Kasumi-1 (cell line): ENCODE results near the gene TMEM204.

ENCODE experiments used
- DNase-seq, 2 experiments: peaks; one replicate each; lab custom pipeline; 2025; lab: John Stamatoyannopoulos, UW

TMEM204 gene

GRCh38 chr16:1533443-1533951, at the start of gene TMEM204:
Gene TMEM204, plus strand, starts transcription at chr16:1533666. Its CDS starts 610 bp downstream, at chr16:1534276.
- no peak for DNase-seq

GRCh38 chr16:1485847-1486496, 47.5 kb upstream of the TMEM204 start:
- no peak for DNase-seq

GRCh38 chr16:1486551-1487390, 46.7 kb upstream of the TMEM204 start:
- DNase-seq = no peak

- peak in 1 of 2 experiments; percentile 23 for DNase-seq
Observed at GRCh38 chr16:1487395-1488053, 45.9 kb upstream of the TMEM204 start.

- DNase-seq = no peak
Observed at GRCh38 chr16:1488054-1488601, 45.3 kb upstream of the TMEM204 start.

GRCh38 chr16:1488619-1489018, 44.8 kb upstream of the TMEM204 start, which contains the start of gene PTX4:
Gene PTX4, minus strand, starts transcription at chr16:1488944. Its CDS starts 35 bp downstream, at chr16:1488909.
- DNase-seq = no peak

- DNase-seq = no peak
Observed at GRCh38 chr16:1489077-1489476, 44.4 kb upstream of the TMEM204 start.

- DNase-seq = peak; percentile 13 to 35
Observed at GRCh38 chr16:1491327-1491726, 42.1 kb upstream of the TMEM204 start.

GRCh38 chr16:1492082-1492922, 41.2 kb upstream of the TMEM204 start:
- DNase-seq = no peak

- DNase-seq = peak; percentile 37 to 44
Observed at GRCh38 chr16:1492923-1493745, 40.3 kb upstream of the TMEM204 start, which contains the start of gene TELO2. Gene TELO2, plus strand, starts transcription at chr16:1493360. Its CDS starts 922 bp downstream, at chr16:1494282.

GRCh38 chr16:1493746-1494094, 39.7 kb upstream of the TMEM204 start:
- DNase-seq = no peak

GRCh38 chr16:1494129-1494640, 39.3 kb upstream of the TMEM204 start:
- DNase-seq = no peak

- DNase-seq = no peak
Observed at GRCh38 chr16:1494711-1495110, 38.8 kb upstream of the TMEM204 start.

- no peak for DNase-seq
Observed at GRCh38 chr16:1495211-1495888, 38.1 kb upstream of the TMEM204 start.

- DNase-seq = no peak
Observed at GRCh38 chr16:1495889-1496262, 37.6 kb upstream of the TMEM204 start.

GRCh38 chr16:1496464-1496863, 37.0 kb upstream of the TMEM204 start:
- DNase-seq = no peak

GRCh38 chr16:1497014-1497598, 36.4 kb upstream of the TMEM204 start:
- no peak for DNase-seq

GRCh38 chr16:1498899-1499676, 34.4 kb upstream of the TMEM204 start:
- no peak for DNase-seq
